ENCODE measurements around the gene TCF3.

The TCF3 gene

GRCh38 chr19:1629256-1629808, 23.1 kb downstream of the TCF3 start:
- DNase-seq: no peak

DNA sequence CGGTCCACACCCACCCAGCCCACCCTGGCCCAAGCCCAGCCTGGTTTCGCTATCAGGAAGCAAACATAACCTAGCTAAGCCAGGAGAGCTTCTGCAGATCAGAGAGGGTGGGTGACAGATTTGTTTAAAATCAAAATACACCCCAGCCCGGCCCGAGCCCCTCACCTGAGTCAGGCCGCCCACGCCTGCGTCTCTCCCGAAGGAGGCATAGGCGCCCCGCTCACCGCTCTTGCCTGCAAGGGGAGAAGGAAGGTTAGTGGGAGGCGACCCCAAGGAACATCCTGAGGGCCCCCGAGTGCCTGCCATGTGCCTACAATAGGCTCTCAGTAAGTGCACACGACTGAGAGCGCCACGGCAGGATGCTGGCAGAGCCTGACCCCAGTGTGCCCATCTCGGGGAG, 25.2 kb downstream of the TCF3 start:
- DNase-seq: no peak

DNA sequence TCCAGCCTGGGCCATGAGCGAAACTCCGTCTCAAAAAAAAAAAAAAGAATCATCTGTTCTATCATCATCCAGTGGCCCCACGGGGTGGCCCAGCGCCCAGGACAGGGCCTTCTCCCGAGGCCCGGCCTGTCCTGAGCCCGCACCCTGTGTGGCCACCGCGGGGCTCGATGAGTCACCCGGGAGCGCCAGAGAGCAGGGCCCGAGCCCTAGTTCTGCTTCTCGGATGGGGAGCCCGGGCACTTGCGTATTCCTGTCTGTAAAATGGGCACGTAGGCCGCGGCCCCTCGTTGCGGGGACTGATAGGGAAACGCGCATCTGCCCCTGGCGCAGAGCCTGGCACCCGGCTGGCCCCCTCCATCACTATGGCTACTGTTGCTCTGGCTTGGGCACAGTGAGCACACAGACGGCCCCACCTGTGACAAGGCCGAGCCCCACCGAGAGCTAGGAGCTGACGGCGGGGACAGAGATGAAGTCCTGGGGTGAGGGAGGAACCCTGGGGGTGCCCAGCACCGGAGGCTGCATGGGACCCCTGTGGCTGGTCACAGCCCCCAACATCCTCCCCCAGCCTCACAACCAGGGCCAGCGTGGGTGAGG, 25.9 kb downstream of the TCF3 start:
- DNase-seq: no peak

DNA sequence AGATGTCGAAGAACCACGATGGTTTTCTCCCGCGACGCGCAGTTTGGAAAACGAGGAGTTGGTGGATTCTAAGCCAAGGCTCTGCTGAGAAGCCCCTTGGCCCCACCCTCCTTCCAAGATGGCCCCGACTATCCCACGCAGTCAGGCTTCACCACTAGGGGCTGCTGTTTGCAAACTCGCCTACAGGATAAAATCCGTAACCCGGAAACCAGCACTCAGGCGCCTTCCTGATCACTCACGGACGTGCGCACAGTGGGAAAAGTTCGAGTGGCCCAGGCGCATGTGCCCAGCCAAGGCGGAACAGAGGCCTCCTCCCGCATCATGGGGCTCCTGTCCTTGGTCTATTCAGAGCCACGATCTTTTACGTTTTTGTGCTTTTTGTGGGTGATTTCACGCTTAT, 28.0 kb downstream of the TCF3 start:
- DNase-seq: peak; percentile 28

DNA sequence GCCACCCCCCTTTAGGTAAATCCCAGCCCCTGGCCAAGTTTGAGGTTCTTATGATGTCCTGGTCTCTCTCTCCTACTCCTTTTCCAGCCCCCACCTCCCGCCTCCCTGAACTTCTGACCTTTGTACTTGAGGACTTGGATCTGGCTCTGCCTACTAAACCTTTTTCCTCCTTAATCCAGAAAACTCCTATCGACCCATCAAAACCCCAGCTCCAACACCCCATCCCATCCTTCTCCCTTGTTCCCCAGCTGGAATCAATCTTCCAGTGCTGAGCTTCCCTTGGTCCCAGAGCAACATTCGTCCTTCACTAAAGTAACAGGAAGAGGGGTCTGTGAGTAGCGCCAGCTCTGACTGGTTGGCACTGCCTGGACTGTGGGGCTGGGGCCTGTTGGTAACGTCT, 29.9 kb downstream of the TCF3 start:
- no peak for DNase-seq

GRCh38 chr19:1622007-1622406, 30.4 kb downstream of the TCF3 start:
- DNase-seq: no peak

DNA sequence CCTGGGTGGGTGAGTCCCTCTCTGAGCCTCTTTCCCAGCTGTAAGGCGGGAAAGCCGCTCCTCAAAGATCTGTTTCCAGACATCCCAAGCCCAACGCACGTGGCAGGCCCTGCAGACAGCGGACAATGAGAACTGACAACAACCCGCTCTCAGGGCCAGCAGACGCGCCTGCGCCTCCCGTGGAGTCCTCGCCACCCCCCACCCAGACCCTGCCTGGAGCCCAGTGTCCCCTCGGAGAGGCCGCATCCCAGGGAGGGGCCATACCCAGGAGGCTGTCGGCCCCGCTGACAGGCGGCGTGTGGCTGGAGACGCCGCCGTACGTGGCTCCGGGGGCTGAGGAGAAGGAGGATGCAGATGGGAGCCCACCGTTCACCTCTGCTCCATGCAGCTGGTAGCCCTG, 30.8 kb downstream of the TCF3 start:
- DNase-seq: no peak

- DNase-seq: no peak
Measured at GRCh38 chr19:1621021-1621420, 31.4 kb downstream of the TCF3 start.

DNA sequence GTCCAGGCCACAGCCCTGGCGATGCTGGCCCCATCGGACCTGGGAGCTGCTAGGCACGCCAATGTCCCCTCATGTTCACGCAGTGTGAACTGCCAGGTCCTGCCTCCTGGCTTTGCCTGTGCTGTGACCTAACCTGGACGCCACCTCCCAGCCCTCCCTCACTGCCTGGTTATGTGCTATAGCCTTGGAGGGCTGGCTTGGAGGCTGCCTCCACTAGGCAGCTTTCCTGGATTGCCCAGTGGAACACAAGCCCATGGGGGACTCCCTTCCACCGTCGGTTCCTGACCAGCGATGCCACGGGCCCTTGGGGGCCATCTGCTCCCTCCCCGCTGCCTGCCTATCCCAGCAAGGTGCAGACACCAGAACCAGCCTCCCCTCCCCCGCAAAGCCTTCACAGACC, 31.9 kb downstream of the TCF3 start:
- no peak for DNase-seq

DNA sequence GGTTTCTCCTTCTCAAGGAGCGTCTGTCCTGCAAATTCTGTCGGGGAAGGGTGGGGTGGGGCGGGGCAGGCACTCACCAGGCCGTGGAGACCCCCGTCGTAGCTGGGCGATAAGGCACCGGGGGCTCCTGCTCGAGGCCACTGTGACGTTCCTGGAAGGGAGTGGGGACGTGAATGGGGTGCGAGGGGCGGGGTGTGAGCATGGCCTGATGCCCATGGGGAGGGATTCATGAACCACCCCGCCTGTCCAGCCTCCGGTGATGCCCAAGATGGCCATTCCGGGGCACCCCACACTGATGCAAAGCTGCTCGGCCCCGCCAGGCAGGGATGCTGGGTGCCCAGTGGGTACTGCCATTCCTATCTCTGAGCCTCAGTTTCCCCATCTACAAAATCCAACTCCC, 32.7 kb downstream of the TCF3 start:
- DNase-seq: no peak

DNA sequence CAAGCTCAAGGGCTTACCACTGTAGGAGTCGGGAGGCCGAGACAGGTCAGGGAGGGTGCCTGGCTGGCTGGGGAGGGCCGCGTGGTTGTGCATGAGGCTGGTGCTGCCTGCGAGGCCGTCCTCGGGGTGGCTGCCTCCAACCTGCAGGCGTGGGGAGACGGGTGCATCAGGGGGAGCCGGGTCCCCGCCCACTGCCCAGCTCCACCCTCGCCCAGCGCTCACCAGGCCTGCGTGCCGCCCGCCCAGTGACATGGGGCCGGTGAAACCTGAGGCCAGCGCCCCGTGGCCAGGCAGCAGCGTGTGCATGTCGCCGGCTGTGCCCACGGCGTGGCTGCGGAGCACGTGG, 33.3 kb downstream of the TCF3 start:
- no peak for DNase-seq

GRCh38 chr19:1618157-1619093, 34.0 kb downstream of the TCF3 start:
- DNase-seq: peak; percentile 53

- DNase-seq: no peak
Measured at GRCh38 chr19:1616875-1617274, 35.5 kb downstream of the TCF3 start.

DNA sequence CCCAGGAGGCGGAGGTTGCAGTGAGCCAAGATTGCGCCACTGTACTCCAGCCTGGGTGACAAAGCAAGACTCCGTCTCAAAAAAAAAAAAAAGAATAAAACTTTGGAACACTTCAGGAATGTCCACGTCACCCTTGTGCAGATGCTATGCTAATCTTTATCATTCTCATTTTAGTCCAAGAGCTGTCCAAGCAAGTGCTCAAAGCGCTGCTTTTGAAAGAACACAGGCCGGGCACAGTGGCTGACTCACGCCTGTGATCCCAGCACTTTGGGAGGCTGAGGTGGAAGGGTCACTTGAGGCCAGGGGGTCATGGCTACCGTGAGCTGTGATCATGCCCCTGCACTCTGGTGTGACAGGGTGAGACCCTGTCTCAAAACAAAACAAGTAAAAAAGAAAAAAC, 36.0 kb downstream of the TCF3 start:
- no peak for DNase-seq

- DNase-seq: no peak
Measured at GRCh38 chr19:1615156-1615765, 37.2 kb downstream of the TCF3 start.

- no peak for DNase-seq
Measured at GRCh38 chr19:1613808-1614570, 38.4 kb downstream of the TCF3 start.

- DNase-seq: no peak
Measured at GRCh38 chr19:1613146-1613545, 39.3 kb downstream of the TCF3 start.

- DNase-seq: no peak
Measured at GRCh38 chr19:1612114-1613086, 40.0 kb downstream of the TCF3 start.

- no peak for DNase-seq
Measured at GRCh38 chr19:1611353-1611752, 41.1 kb downstream of the TCF3 start.

DNA sequence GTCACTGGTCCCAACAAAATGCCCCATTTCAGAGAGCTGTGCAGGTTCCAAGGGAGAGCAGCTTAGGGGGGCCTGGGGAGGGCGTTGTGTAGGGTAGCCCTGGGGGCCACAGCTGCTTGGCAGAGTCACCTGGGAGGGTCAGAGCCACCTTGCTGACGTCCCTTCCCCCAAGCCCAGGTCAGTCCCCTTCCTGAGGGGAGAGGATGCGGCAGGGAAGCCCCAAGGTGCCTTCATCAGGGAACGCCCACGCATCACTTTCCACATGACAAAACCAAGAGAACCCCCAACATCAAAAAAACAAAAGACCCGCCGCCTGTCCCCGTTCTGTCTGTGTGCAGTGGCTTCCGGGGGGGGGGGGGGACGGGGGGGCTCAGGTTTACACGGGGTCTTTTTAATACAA, 41.8 kb downstream of the TCF3 start:
- DNase-seq: no peak

DNA sequence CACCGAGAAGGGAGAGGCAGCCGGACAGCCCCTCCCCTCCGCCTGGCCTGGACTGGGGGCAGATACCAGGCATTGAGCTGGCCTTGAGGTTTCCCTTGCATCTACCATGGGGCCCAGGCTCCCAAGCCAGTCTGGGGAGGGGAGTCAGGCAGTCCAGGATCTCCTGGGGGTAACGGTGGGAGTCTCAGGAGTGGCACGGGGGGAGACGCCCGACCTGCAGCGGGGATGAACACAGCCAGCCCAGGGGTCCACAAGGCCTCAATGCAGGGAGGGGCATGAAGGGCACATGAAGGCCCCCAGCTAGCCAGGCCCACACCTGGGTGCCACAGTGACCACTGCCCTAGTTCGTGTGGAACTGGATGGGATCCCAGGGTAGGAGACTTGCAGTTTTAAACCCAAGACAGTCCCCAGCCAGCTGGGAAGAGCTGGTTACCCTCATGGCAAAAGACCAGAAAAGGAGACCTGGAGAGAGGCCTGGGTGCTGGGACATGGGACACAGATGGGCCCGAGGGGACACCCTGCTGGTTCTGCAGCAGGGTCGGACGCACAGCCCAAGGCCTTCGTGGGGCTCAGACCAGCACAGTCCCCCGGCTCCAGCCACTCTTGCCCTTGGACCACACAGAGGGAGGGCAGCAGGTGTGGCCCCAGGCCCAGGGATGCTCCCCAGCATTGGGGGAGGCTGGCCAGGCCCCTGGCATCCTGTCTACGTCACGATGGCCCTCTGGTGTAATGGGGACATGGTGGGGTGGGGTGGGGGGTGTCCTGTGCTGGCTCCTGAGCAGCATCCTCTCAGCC, 42.5 kb downstream of the TCF3 start:
- no peak for DNase-seq
